HG03103 (cell line): ENCODE results near the gene AUTS2.

ENCODE experiments used
- ATAC-seq: cut with Tn5 transposase; IDR thresholded peaks from one replicate; pipeline ENCODE4 v1.9.1; 2021; ENCODE audit warnings: low read depth; ENCODE audit not compliant: unreplicated experiment

The AUTS2 gene

DNA sequence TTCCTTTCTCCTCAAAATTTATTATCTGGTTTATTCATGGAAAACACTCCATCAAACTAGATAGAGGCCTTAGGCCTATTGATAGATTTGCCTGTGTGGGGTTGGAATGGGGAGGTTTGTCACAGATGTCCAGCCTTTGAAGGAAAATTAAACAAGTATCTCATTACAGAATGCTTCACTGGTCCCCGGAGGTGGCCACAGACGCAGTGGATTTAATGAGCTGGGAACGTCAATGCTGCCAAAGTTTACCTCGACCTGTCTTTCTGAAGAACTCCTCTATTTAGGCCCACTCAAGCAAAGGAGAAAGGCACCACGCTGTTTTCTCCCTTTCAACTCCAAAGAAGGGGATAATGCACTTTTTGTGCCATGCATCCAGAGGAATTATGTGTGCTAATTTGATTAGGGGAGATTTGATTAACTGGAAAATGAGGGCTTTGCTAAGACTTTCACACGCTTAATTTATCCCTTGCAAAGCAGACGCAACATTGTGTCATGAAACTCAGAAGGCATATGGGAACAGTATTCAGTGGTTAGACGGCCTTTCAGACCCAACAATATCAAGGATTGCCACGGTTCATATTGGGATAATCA is 974.9 kb downstream of the AUTS2 start:
- no peak for ATAC-seq

DNA sequence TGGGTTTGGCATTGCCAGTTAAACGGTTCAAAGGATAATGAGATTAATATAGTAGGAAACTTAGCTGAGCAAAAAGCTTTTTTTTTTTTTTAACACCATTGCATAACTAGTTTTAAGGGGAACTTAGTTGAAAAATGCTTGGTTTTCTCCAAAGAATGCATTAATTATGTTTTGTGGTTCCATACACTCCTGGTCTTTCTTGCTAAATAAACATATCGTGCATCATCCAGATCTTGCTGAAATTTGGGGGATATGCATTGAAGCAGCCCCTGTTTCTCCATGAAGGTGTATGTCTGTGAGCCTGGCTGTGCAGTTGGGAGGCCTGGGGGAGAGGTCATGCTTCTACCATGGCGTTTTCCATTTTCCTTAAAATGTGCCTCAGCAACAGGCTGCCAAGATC is 975.4 kb downstream of the AUTS2 start:
- ATAC-seq: no peak

DNA sequence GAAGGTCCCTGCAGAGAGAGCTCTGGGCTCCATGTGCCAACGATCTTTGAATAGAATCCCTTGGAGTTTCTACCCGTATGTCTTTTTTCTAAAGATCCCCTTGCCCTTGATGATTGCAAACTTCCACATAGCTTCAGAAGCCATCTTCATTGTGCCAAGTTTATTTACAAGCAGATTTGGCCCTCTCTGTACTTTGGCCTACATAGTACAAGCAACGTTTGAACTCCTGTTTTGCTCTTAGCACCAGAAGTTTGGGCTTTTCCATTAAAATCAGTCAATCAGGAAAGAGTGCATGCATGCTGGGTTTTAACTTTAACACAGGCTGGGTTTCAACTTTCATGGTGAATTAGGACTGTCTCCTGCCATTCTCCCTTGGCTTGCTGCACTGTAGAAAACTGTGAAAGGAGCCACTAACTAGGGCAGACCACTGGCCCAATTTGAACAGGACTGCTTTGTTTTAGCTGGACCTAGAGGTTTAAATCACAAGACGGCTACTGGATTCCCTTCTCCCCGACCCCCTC is 976.1 kb downstream of the AUTS2 start:
- ATAC-seq: no peak

DNA sequence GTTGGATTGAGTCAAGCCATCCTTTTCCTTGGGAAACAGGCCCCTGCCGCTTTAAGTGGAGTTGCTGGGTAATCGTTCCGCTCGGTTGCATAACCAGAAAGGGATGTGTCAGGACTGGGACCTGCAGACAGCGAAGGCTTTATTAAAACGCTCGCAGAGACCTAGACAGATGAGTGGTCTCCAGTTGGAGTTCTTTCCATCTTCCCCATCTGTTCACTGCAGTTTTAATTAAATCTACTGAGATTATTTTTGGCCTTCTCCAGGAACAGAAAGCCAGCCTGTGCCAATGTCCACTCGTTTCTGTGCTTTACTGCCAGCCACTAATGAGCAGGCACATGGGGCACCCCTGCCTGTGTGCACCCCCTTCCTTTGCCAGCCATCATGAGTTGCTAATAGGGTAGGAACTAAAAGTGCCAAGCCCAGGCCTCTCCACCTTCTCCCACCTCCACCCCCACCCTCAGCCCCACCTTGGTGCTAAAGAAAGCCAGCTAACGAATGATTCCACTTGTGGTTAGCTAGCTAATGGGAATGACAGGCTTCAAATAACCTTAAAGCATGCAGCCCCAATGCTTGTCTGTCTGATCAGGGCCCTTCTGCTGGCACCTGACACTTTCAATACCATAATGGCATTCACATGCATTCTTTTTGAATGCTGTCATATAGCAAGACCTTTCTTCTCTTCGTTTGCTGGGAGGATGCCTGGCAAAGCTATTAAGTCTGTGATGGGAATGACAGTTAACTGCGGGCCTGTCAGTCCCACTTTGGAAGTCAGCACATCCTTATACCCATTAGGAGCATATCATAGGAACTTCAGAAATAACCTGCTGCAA is 976.9 kb downstream of the AUTS2 start:
- no peak for ATAC-seq

DNA sequence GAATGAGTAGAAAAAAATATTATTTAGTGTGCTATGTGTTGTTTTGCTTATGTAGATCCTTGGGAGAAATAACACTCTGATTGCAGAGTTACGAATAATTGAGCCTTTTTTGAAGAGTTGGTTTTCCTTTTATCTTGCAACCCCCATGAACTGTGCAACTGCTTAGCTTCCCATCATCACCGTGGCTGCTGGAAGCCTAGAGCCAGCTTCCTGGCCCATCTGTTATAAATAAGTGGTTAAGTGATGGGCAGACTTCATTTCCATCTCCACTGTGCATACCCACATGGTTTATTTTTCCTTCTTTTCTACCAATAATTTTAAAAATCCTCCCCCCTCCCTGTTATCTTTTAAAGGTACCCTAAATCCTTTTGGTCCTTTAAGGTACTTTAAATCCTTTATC is 978.8 kb downstream of the AUTS2 start:
- no peak for ATAC-seq

DNA sequence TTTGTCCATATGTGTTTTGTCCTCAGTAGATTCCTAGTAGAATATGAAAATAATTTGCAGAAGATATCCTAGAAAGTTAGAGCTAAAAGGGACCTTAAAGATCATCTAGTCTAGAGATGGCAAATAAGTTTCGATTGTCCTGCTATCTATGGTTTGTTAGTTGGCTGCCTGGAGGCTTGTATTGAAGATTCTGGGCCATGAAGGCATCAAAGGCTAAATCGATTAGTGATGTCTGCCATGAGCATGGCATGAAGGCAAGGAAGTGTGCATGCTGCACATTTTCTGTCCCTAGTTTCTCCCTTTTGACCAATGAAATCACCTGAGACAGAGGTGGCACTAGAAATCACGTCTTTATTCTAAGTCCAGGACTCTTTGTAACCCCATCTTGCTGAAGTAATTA is 979.9 kb downstream of the AUTS2 start:
- ATAC-seq: no peak

DNA sequence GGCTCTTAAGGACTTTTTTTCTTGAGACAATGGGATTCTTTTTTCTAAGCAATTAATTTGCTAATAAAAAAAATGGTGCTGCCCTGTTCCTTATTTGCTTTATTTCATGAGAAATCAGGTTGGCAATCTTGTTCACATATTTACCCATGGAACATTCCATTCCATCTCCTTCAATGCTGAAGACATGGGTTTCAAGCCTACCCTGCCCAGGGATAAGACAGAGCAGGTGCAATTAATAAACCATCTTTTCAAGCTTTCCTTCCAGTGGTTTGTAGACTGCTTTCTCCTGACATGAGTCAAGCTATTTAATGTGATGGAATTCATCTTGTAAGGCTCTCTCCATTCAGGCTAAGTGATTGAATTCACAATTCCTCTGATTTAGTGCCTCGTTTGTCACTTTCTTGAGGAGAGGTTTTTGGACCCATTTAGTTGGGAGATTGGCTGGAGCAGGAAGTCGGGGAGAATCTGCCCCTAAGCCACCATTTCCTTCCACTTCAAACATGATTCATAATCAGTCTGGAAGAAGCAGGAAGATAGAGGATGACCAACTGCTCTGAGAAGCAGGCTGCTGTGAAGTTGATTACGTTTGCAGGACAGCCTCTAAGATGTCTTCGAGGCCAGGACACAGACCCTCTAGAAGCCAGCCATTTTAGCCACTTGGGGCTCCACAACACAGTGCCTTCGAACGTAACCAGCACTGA is 981.3 kb downstream of the AUTS2 start:
- ATAC-seq: no peak

DNA sequence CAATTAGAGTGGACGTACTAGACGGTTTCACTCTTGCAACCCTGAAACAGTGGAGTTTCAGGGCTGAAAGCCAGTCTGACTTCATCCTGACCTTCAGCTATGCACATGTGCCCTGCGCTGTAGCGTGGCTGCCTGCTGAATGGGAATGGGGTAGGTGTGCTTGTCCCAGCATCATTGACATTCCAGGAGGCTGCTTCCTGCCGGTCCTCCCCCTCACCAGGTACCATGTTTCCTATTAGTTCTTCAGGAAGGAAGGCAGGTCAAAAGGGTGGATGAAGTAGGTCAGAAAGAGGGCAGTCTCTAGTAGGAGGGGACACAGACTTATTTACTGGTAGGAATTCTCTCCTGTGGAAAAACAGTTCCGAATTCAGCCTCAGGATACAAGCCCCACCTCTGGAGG is 981.9 kb downstream of the AUTS2 start:
- no peak for ATAC-seq

DNA sequence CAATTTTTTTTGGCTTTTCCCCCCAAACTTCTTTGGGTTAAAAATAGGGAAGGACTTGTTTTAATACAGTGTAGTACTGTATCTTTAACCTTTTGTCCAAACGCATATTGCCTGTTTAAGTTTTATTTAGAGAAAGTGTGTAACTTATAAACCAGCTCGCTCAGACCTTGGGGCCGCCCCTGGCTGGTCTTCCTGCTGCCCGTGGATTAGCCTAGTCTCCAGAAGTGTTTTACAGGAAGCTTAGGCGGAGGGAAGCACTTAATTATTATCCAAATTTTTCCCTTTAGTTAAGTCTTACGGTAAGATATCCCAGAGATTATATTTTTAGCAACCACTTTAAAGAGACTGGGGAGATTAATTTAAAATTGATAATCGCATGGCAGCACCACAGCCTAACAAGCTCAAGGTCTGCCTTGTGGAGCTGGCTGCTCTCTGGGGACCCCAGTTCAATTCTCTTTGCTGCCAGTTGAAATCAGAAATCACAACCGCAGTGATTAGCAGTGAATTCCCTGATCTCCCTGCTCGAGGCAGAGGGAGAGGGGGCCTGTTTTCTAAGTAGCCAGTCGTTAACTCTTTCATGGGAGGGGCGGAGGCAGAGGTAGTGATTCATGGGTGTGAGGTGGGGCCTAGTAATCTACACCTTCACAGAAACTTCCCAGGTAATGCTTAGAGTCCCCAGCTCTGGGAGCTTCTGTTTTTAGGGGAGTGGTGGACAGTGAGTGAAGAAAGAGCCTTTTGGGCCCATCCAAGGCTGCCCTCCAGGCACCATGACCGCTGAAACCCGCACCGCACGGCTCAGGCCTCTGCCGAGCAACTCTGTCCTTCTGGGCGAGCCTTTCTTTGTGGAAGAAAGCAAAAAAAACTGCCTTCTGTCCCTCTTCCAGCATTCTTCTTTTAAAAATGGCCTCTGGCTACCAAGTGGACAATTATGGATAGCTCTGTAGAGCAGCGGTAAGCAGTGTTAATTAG is 984.9 kb downstream of the AUTS2 start:
- no peak for ATAC-seq

DNA sequence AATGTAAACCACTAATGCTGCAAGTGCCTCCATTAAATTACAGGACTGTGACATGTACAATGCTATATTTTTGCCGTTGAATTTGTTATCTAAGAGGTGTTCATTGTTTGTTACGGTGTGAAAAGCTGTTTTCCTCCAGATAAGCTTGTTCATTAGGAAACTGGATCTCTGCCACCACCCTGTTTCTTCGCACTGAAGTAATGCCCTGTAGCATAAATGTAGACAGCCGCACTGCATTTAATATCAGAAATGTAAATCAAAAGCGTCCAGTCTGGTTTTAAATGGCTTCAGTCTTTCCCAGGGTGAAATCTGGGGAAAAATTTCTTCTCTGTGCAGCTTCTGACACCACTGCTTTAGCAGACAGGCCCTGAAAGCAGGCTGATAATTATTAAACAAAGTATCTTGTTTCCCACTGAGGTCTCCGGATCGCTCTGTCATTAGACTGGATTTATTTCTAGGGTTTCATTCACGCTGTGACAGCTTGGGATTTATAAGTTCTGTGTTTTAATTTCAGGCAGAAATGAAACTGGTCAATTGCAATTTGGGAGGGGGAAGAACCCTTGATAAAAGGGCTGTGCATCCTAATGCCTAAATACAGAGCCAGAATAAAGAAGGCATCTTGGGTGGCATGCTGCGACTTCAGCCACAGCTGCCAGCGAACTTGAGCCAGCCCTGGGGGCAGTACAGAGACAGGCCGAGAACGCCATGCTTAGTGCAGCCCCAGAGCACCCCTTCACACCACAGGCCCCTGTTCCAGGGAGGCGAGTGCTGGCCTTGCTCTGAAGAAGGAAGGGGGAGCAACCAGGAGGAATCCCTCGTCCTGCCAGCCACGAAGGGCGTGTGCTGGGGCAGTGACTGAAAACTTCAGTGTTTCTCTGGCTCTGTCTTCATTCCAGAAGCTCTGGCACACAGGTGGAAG is 985.9 kb downstream of the AUTS2 start:
- ATAC-seq: no peak

DNA sequence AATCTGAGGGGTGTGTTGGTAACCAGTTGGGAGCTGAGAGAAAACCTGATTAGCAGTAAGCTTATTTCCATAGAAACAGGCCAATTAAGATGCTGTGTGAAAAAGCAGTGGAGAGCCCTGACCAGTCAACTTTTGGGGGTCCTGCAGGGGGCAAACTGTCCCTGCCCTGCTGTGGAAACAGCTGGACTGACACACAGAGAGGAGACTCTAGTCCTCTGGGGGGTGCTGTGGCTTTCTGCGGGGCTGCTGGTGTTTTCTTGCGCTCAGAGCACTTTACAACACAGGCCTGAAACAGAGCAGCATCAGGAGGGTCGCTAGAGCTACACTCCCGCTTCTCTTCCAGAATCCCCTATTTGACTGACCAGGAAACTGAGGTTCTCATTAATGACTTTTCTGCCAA is 986.8 kb downstream of the AUTS2 start:
- ATAC-seq: no peak

DNA sequence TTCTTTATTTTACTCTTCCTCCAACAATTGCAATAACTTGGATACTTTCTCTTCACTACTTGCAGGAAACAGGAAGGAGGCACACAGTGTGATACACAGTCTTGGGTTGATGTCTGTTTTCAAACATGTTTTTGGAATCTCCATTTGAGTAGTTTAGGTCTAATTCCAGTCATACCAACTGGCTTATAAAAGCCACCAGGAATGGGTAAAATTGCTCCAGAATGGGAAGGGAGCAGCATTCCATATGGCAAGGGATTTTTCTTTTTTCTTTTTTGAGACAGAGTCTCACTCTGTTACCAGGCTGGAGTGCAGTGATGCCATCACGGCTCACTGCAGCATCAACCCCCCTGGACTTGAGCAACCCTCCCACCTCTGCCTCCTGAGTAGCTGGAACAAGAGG is 988.5 kb downstream of the AUTS2 start:
- no peak for ATAC-seq

DNA sequence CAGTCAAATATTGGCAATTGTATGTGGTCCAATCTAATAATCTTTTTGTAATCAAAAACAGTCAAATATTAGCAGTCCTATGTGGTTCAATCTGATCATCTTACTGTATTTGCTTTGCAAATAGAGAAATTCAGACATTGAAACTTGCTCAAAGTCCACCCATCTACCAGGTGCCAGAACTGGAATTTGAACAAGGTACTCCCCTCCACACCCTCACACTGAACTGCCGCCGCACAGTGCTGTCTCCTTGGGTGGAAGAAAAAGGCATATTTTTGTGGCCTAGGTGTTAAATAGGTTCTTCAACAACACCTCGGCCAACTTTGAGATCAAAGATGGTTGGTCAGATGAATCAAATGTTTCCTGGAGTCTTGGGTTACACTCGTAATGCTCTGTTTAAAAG is 989.5 kb downstream of the AUTS2 start:
- ATAC-seq: no peak

DNA sequence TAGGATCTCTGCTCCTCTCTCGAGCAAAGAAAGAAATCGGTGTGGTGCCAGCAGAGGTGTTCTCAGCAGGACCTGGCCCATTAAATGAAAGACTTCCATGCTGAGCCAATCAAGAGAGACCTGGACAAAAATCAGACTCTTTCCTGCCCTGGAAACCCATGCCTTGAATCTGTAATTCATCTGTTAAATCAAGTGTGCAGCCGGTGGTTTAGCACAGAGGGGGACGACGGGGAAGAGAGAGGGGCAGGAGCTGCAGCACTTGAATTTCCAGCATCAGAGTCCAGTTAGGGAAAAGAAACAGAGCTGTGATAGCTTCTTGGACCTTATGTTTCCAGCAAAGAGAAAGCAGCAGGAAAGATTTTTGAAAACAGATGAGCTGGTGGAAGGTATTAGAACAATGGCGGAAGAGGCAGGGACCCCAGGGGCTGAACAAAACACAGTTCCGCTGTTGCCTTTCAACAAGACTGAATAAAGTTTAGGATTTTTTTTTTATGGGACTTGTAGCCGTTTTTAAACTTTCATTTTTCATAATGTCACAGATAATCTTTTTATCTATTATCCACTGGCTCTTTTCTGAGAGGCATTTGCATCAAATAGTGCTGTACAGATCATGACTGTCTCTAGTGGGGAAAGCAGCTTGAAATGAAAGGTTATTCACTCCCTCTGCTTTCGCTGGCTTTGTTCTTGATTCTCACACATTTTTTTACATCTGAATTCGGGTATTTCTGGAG is 990.1 kb downstream of the AUTS2 start:
- ATAC-seq: no peak

DNA sequence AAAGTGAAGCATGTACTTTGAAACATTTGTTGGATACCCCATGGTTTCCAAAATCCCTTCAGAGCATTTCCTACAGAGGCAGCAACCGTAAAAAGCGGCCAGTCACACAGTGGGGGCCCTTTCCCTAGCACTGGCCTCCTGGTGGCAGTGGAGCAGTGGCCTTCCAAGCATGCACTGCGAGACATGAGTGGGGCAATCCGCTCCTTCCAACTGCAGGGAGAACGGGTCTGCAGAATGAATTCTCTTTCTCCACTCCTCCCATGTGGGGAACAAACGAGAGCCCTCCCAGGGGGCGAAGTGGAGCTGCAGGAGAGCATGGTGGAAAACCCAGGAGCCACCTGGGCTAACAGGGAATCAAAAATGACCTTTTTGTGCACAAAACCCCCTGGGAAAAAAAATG is 990.7 kb downstream of the AUTS2 start:
- no peak for ATAC-seq

DNA sequence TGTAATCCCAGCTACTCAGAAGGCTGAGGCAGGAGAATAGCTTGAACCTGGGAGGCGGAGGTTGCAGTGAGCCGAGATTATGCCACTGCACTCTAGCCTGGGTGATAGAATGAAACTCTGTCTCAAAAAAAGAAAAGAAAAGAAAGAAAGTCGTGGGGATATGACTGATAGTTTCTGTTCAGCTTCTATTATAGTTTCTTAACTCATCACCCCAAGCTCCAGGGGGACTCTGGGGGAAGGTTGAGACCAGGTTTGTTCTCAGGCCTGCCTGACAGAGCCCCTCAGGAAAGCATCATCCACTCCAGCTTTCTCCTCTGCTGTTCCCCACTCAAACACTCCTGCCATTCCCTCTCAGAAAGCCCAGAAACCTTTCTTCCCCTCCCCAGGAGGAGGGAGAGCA is 991.3 kb downstream of the AUTS2 start:
- ATAC-seq: no peak

DNA sequence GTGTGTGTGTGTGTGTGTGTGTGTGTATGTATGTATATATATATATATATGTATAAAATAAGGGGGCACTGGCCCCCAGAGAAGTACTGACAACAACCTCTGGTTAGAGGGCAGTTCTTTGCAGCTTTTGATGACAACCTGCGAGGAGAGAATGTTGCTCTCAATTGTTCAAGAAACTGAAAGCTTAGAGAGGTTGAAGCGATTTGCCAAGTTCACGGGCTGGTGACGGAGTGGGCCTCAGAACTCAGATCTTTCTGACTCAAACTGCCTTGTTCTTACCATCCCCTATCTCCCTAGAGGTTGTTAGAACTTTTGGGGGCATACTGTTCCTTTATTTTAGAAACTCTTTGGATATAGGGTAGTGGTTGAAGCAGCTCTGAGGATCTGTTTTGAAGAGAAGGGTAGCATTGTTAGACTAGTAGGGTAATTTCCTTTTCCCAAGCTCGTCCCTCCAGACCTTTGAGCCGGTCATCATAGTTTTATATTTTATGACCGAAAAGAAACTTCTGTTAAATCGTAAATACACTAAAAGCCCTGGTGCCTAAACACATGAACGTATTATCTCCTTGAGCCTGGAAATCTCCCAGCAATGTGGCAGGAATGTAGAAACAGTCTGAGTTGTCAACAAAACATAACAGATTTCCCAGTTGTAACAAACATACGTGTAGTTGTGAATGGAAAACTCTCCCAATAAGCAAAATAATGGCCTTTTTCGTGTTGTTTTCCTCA is 992.0 kb downstream of the AUTS2 start:
- no peak for ATAC-seq

DNA sequence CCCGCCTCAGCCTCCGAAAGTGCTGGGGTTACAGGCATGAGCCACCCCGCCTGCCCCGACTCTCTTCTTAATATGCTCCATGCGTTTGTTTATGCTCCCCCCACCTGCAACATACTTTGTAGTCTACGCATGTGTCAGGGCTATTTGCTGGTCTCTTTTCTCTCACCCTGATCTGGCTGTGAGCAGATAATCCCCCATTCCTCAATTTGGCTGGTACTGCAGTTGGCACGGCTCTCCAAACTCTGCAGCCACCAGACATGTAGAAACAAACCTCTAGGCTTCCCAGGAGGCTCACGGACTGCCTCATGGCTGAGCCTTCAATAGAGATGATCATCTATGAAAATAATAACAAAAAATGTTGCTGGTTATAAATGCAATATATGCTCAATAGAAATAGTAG is 993.4 kb downstream of the AUTS2 start:
- ATAC-seq: no peak
